ENCODE measurements around the gene DIP2C. TPM values are rescaled to one million over a fixed set of nuclear protein-coding genes. Genes with fewer than 3 reads are reported as not detected.

DIP2C gene
- polyA plus RNA-seq, 3 donors: 0.11 TPM; not detected in 2

DNA sequence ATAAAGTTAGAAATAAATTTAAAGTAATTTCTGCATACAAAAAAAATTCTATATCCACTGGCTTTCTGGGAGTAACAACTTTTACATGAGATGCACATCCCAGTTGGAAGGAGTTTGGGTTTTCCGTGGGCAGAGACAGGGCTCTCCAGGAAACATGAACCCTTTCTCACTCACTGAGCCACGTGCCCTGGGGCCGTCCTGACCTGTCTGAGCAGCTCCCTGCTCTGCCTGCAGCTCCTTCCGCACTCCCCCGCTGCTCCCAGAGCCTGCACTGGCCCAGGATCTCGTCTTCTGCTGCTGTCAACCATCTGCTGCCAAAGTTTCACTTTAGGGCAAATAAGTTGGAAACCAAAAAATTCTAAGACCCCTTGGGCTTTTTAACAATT is 169.1 kb downstream of the DIP2C start:
- Histone ChIP-seq H3K9me3 (replicated peaks in 1 of 2; ENCODE audit: control insufficient read depth in 1 of 2, insufficient read depth in 1 of 2, low read length in 2 of 2) (no peaks in the 10 kb centered on the region), H3K4me3 (replicated peaks in 1 of 3; ENCODE audit: low read depth in 2 of 3, low read length in 3 of 3) (no peak overlapping the region), H3K4me2 (replicated peaks; ENCODE audit: extremely low read depth, low read length, poor library complexity, severe bottlenecking) (no peak overlapping the region), H3K27me3 (ENCODE audit: control insufficient read depth in 2 of 2, insufficient read depth in 2 of 2, low read length in 2 of 2) (no peaks in the 10 kb centered on the region), H3K27ac (ENCODE audit: low read depth in 1 of 2, low read length in 2 of 2) (no peak overlapping the region), H4K20me1 (ENCODE audit: insufficient read depth, low read length) (no peaks in the 10 kb centered on the region), H3K36me3 (replicated peaks in 1 of 2; ENCODE audit: control insufficient read depth in 1 of 2, insufficient read depth in 2 of 2, low read length in 2 of 2) (no peaks in the 10 kb centered on the region), H3K4me1 (ENCODE audit: control insufficient read depth in 1 of 2, insufficient read depth in 2 of 2, low read length in 2 of 2) (no peaks in the 10 kb centered on the region), H3K79me2 (ENCODE audit: insufficient read depth, low read length) (no peaks in the 10 kb centered on the region), H2AFZ (ENCODE audit: insufficient read depth, low read depth, low read length, poor library complexity, severe bottlenecking) (no peak overlapping the region), H3K9ac (ENCODE audit: insufficient read depth, low read length, poor library complexity, severe bottlenecking) (no peak overlapping the region)
- H3K36me3 Mint-ChIP-seq: no peaks in the 10 kb centered on the region
- WGBS (ENCODE audit: insufficient coverage): 71% methylated on average over 6 of the region's 6 CpGs
- no peaks in the 10 kb centered on the region for H3K4me1 Mint-ChIP-seq
- no peak overlapping the region for H3K27ac Mint-ChIP-seq
- H3K4me3 Mint-ChIP-seq: no peak overlapping the region
- peaks cover 0 to 2% (median 0%) of the 10 kb centered on the region in 7 donors for H3K9me3 Mint-ChIP-seq
- DNase-seq: no peak
- TF ChIP-seq, protein P1, sequence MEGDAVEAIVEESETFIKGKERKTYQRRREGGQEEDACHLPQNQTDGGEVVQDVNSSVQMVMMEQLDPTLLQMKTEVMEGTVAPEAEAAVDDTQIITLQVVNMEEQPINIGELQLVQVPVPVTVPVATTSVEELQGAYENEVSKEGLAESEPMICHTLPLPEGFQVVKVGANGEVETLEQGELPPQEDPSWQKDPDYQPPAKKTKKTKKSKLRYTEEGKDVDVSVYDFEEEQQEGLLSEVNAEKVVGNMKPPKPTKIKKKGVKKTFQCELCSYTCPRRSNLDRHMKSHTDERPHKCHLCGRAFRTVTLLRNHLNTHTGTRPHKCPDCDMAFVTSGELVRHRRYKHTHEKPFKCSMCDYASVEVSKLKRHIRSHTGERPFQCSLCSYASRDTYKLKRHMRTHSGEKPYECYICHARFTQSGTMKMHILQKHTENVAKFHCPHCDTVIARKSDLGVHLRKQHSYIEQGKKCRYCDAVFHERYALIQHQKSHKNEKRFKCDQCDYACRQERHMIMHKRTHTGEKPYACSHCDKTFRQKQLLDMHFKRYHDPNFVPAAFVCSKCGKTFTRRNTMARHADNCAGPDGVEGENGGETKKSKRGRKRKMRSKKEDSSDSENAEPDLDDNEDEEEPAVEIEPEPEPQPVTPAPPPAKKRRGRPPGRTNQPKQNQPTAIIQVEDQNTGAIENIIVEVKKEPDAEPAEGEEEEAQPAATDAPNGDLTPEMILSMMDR (IDR thresholded peaks at IDR 0.05): no peak
- intact Hi-C loops (cut with micrococcal nuclease): no loop called here
- peaks cover 3 to 18% (median 9%) of the 10 kb centered on the region in 3 donors for H3K27me3 Mint-ChIP-seq (ENCODE audit: low read depth in 3 of 3)

DNA sequence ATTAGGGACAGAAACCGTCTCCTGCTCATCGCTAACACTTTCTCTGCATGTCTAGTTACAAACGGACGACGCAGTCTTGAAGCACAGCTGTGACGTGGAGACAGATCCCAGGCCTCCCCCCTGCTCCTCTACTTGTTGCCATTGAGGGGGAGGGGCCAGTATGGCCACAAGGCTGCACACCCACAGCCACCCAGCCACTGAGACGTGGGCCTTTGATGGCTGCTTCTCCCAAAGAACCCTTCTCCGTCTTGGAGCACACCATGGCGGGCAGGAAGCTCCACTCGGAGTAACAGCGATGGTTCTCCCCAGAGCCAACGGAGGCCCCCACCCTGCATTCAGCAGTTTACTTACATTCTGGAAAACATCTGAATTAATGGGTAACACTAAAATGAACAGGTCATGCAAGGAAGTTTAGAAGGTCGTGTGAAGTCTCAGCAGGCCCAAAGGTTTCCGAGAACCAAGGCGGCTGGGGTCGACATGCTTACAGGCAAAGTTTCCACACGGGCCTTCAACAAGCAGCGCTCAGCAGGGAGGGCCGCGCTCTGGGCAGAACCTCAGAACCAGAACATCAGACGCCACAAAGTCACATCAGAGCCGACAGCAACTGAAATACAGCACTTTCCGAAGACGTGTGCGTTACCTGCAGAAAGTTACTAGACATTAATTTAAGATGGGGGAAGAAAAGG is 169.6 kb downstream of the DIP2C start:
- no peaks in the 10 kb centered on the region for H3K27me3 ChIP-seq (ENCODE audit: control insufficient read depth in 2 of 2, insufficient read depth in 2 of 2, low read length in 2 of 2)
- intact Hi-C loops (cut with micrococcal nuclease): loop anchor here in 1 of 2 donors (5.0 kb wide), 1 partner anchor 292 kb away; no protein-coding TSS in a partner anchor
- no peak overlapping the region for H3K27ac ChIP-seq (ENCODE audit: low read depth in 1 of 2, low read length in 2 of 2)
- Mint-ChIP-seq H3K36me3 (no peaks in the 10 kb centered on the region), H3K27ac (no peak overlapping the region), H3K4me1 (no peaks in the 10 kb centered on the region), H3K9me3 (peaks cover 0 to 2% (median 0%) of the 10 kb centered on the region in 7 donors), H3K4me3 (no peak overlapping the region), H3K27me3 (ENCODE audit: low read depth in 3 of 3) (peaks cover 3 to 18% (median 9%) of the 10 kb centered on the region in 3 donors)
- no peak overlapping the region for H3K4me2 ChIP-seq (replicated peaks; ENCODE audit: extremely low read depth, low read length, poor library complexity, severe bottlenecking)
- H3K36me3 ChIP-seq (replicated peaks in 1 of 2; ENCODE audit: control insufficient read depth in 1 of 2, insufficient read depth in 2 of 2, low read length in 2 of 2): no peaks in the 10 kb centered on the region
- no peak overlapping the region for H2AFZ ChIP-seq (ENCODE audit: insufficient read depth, low read depth, low read length, poor library complexity, severe bottlenecking)
- TF ChIP-seq, protein P1 (IDR thresholded peaks at IDR 0.05): no peak
- DNase-seq: no peak
- H3K4me3 ChIP-seq (replicated peaks in 1 of 3; ENCODE audit: low read depth in 2 of 3, low read length in 3 of 3): no peak overlapping the region
- no peaks in the 10 kb centered on the region for H4K20me1 ChIP-seq (ENCODE audit: insufficient read depth, low read length)
- 93% methylated on average over 17 of the region's 25 CpGs for WGBS (ENCODE audit: insufficient coverage)
- H3K9me3 ChIP-seq (replicated peaks in 1 of 2; ENCODE audit: control insufficient read depth in 1 of 2, insufficient read depth in 1 of 2, low read length in 2 of 2): no peaks in the 10 kb centered on the region
- H3K9ac ChIP-seq (ENCODE audit: insufficient read depth, low read length, poor library complexity, severe bottlenecking): no peak overlapping the region
- H3K4me1 ChIP-seq (ENCODE audit: control insufficient read depth in 1 of 2, insufficient read depth in 2 of 2, low read length in 2 of 2): no peaks in the 10 kb centered on the region
- H3K79me2 ChIP-seq (ENCODE audit: insufficient read depth, low read length): no peaks in the 10 kb centered on the region

Data from CD14-positive monocyte (primary cell).